GM19463 (cell line): ENCODE measurements around the gene TRAF4.

Experiments
- ATAC-seq: cut with Tn5 transposase; IDR thresholded peaks from one replicate; pipeline ENCODE4 v1.9.1; 2021; ENCODE audit warnings: mild to moderate bottlenecking, moderate library complexity; ENCODE audit not compliant: unreplicated experiment

Gene TRAF4

GRCh38 chr17:28745786-28746411 is 2.1 kb downstream of the TRAF4 start:
- no peak for ATAC-seq

GRCh38 chr17:28746611-28747050 is 2.8 kb downstream of the TRAF4 start:
- ATAC-seq: no peak

- no peak for ATAC-seq
Measured at GRCh38 chr17:28747051-28747691, 3.4 kb downstream of the TRAF4 start.

- ATAC-seq: no peak
Measured at GRCh38 chr17:28747801-28748750, 4.3 kb downstream of the TRAF4 start.

GRCh38 chr17:28748852-28749515 is 5.2 kb downstream of the TRAF4 start:
- no peak for ATAC-seq

GRCh38 chr17:28749516-28750177 is 5.8 kb downstream of the TRAF4 start:
- ATAC-seq: no peak

- ATAC-seq: peak; percentile 85
Measured at GRCh38 chr17:28750178-28751047, 6.6 kb downstream of the TRAF4 start.

- no peak for ATAC-seq
Measured at GRCh38 chr17:28751600-28752366, 8.0 kb downstream of the TRAF4 start.

- ATAC-seq: no peak
Measured at GRCh38 chr17:28755486-28755885, 11.7 kb downstream of the TRAF4 start.

GRCh38 chr17:28756049-28756804 is 12.4 kb downstream of the TRAF4 start:
- ATAC-seq: no peak

GRCh38 chr17:28758411-28759121 is 14.8 kb downstream of the TRAF4 start:
- no peak for ATAC-seq

GRCh38 chr17:28759256-28759865 is 15.6 kb downstream of the TRAF4 start:
- ATAC-seq: no peak

- ATAC-seq: no peak
Measured at GRCh38 chr17:28760601-28761562, 17.1 kb downstream of the TRAF4 start.

- peak; percentile 75 for ATAC-seq
Measured at GRCh38 chr17:28763137-28763799, 19.5 kb downstream of the TRAF4 start.

GRCh38 chr17:28763804-28764266 is 20.0 kb downstream of the TRAF4 start:
- no peak for ATAC-seq
